Measurements from ENCODE around the gene IL25.
"Not testable (repeated sequence)": the region's sequence is repeated elsewhere in the genome, so short reads cannot be mapped to it uniquely, and the experiment has no call there.

IL25 gene

DNA sequence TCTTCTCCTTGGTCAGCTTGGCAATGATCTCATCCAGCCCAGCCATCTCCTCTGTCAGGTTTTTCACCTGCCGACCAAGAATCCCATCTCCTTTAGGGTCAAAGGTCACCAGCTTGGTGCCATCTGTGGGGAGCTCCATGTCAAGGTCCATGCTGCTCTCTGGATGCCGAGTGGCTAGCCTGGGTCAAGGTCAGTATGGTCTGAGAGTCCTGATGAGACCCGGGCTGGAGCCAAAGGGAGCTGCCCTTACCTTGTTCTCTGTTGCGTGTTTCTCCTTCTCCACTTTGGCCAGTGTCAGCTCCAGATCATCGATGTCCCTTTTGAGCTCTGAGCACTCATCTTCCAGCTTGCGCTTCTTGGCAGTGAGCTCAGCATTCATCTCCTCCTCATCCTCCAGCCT is 51.0 kb downstream of the IL25 start:
- no peak overlapping the region for H3K4me3 ChIP-seq (ENCODE audit: low read depth, low read length)
- TF ChIP-seq, protein P1, sequence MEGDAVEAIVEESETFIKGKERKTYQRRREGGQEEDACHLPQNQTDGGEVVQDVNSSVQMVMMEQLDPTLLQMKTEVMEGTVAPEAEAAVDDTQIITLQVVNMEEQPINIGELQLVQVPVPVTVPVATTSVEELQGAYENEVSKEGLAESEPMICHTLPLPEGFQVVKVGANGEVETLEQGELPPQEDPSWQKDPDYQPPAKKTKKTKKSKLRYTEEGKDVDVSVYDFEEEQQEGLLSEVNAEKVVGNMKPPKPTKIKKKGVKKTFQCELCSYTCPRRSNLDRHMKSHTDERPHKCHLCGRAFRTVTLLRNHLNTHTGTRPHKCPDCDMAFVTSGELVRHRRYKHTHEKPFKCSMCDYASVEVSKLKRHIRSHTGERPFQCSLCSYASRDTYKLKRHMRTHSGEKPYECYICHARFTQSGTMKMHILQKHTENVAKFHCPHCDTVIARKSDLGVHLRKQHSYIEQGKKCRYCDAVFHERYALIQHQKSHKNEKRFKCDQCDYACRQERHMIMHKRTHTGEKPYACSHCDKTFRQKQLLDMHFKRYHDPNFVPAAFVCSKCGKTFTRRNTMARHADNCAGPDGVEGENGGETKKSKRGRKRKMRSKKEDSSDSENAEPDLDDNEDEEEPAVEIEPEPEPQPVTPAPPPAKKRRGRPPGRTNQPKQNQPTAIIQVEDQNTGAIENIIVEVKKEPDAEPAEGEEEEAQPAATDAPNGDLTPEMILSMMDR (IDR thresholded peaks at IDR 0.05; ENCODE audit: low read depth, low read length) = no peak

DNA sequence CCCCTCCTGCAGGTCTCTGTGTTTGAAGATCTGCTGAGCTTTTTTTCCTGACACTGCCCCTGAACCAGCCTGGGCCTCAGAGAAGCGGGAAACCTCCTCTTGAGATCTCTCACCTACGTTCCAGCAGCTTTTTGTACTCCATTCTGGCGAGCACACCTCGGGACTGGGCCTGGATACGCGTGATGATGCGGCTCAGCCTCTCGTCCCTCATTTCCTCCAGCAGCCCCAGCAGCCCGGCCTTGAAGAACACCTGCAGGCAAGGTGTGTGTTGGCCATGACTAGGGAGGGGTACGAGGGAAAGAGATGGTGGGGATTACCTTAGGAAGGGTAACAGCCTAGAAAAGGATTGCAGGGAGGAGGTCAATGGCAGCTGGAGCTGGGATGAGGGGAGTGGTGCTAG is 52.6 kb downstream of the IL25 start:
- H3K4me3 ChIP-seq (ENCODE audit: low read depth, low read length) = no peak overlapping the region
- TF ChIP-seq, protein P1 (IDR thresholded peaks at IDR 0.05; ENCODE audit: low read depth, low read length) = no peak

DNA sequence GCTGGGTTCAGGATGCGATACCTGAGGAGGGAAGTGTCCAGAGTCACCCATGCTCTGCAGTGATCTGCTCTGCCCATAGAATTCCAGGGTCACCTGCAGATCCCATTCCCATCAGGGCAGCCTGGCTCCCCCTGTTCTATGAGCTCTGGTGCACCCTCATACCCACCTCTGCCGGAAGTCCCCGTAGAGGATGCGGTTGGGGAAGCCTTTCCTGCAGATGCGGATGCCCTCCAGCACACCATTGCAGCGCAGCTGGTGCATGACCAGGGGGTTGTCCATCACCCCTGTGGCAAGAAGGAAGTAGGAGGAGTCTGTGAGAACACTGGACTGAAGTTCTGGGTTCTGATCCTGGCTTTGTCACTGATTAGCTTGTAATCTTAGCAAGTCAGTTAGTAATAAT is 53.2 kb downstream of the IL25 start:
- H3K4me3 ChIP-seq (ENCODE audit: low read depth, low read length) = not testable (repeated sequence)

Data from WI38 (cell line).